ENCODE data around the gene GNG12. TPM values are rescaled to one million over a fixed set of nuclear protein-coding genes. Genes with fewer than 3 reads are reported as not detected.

The GNG12 gene
- total and polyA plus RNA-seq, 9 of the 15 experiments (the other 6 are each of a cell fraction or from before 2014, with no cell fraction given): 2.6 to 6.0 (median 4.1) TPM

- TF ChIP-seq FOXO4 (CRISPR knock-in tag; IDR thresholded peaks at IDR 0.05) (no peak), U2AF1 (optimal IDR thresholded peaks at IDR 0.05; ENCODE audit: low read depth, low read length) (peak; percentile 77), SMC3 (conservative IDR thresholded peaks at IDR 0.05; ENCODE audit: insufficient read depth, low read depth, low read length) (no peak), RBBP5 (IDR thresholded peaks at IDR 0.05; ENCODE audit: borderline replicate concordance, insufficient read depth, low read length, poor library complexity, severe bottlenecking) (peak; percentile 64), MAX (CRISPR knock-in tag; IDR thresholded peaks at IDR 0.05) (peak; percentile 83), MBD2 (IDR thresholded peaks at IDR 0.05; ENCODE audit: borderline replicate concordance, low read depth) (peak; percentile 91), IFI16 (CRISPR knock-in tag; IDR thresholded peaks at IDR 0.05) (no peak), CREB3 (tag; conservative IDR thresholded peaks at IDR 0.05; ENCODE audit: low read depth) (no peak), CHCHD3 (CRISPR knock-in tag; IDR thresholded peaks at IDR 0.05) (peak; percentile 88), ZNF695 (CRISPR knock-in tag; IDR thresholded peaks at IDR 0.05) (0 out of 2 replicates have a peak, but pooled peaks have one; percentile 50), CUX1 (CRISPR knock-in tag; IDR thresholded peaks at IDR 0.05) (no peak), NFIC (IDR thresholded peaks at IDR 0.05) (peak; percentile 75), KAT8 (IDR thresholded peaks at IDR 0.05; ENCODE audit: low read depth) (no peak), KHSRP (IDR thresholded peaks at IDR 0.05) (no peak), CXXC5 (CRISPR knock-in tag; IDR thresholded peaks at IDR 0.05) (peak; percentile 80), FOXP4 (CRISPR knock-in tag; IDR thresholded peaks at IDR 0.05; ENCODE audit: borderline replicate concordance) (peak; percentile 22; the same call in 1 of the 2 replicates), DACH1 (IDR thresholded peaks at IDR 0.05; ENCODE audit: partially characterized antibody) (no peak), ZSCAN29 (IDR thresholded peaks at IDR 0.05) (no peak), HDAC8 (tag; IDR thresholded peaks at IDR 0.05) (no peak), FOSL1 (tag; conservative IDR thresholded peaks at IDR 0.05) (no peak)
These were observed 148.2 kb downstream of the GNG12 start, which contains the start of gene GADD45A (continued) for GRCh38 chr1:67685067-67685557.

Data from K562 (cell line).